Measurements from ENCODE around the gene FBH1. TPM values are rescaled to one million over a fixed set of nuclear protein-coding genes. Genes with fewer than 3 reads are reported as not detected.

The FBH1 gene
- total and polyA plus RNA-seq, 2 experiments from 2014 or later = 62.5 to 90.8 TPM

DNA sequence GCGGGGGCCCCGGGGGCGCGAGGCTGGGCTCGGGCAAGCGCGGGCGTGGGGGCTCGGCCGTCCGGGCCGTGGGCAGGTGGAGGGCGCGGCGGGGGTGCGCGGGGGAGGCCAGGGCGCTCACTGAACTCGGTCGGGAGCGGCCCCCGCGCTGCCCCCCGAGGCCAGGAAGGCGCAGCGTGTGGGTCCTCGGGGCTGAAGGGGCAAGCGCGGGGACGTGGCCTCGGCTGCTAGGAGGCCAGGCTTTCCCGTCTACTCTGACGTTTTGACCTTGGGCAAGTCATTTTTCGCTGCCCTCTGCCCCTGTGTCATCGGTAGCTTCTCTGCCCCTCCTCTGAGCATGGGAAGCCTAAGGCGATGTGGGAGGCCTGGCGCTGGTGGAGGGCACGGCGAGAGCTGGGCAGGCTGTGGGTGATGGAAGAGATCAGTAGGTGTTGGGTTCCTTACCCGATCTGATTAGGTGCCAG is 441 bp downstream of the FBH1 start (continued):
- TF ChIP-seq, protein P1, sequence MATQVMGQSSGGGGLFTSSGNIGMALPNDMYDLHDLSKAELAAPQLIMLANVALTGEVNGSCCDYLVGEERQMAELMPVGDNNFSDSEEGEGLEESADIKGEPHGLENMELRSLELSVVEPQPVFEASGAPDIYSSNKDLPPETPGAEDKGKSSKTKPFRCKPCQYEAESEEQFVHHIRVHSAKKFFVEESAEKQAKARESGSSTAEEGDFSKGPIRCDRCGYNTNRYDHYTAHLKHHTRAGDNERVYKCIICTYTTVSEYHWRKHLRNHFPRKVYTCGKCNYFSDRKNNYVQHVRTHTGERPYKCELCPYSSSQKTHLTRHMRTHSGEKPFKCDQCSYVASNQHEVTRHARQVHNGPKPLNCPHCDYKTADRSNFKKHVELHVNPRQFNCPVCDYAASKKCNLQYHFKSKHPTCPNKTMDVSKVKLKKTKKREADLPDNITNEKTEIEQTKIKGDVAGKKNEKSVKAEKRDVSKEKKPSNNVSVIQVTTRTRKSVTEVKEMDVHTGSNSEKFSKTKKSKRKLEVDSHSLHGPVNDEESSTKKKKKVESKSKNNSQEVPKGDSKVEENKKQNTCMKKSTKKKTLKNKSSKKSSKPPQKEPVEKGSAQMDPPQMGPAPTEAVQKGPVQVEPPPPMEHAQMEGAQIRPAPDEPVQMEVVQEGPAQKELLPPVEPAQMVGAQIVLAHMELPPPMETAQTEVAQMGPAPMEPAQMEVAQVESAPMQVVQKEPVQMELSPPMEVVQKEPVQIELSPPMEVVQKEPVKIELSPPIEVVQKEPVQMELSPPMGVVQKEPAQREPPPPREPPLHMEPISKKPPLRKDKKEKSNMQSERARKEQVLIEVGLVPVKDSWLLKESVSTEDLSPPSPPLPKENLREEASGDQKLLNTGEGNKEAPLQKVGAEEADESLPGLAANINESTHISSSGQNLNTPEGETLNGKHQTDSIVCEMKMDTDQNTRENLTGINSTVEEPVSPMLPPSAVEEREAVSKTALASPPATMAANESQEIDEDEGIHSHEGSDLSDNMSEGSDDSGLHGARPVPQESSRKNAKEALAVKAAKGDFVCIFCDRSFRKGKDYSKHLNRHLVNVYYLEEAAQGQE (IDR thresholded peaks at IDR 0.05; ENCODE audit: unreplicated experiment) = no peak
- TF ChIP-seq, protein P2, sequence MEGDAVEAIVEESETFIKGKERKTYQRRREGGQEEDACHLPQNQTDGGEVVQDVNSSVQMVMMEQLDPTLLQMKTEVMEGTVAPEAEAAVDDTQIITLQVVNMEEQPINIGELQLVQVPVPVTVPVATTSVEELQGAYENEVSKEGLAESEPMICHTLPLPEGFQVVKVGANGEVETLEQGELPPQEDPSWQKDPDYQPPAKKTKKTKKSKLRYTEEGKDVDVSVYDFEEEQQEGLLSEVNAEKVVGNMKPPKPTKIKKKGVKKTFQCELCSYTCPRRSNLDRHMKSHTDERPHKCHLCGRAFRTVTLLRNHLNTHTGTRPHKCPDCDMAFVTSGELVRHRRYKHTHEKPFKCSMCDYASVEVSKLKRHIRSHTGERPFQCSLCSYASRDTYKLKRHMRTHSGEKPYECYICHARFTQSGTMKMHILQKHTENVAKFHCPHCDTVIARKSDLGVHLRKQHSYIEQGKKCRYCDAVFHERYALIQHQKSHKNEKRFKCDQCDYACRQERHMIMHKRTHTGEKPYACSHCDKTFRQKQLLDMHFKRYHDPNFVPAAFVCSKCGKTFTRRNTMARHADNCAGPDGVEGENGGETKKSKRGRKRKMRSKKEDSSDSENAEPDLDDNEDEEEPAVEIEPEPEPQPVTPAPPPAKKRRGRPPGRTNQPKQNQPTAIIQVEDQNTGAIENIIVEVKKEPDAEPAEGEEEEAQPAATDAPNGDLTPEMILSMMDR (conservative IDR thresholded peaks at IDR 0.05; ENCODE audit: low read depth in 2 of 2) = no peak
- TF ChIP-seq, protein P3, sequence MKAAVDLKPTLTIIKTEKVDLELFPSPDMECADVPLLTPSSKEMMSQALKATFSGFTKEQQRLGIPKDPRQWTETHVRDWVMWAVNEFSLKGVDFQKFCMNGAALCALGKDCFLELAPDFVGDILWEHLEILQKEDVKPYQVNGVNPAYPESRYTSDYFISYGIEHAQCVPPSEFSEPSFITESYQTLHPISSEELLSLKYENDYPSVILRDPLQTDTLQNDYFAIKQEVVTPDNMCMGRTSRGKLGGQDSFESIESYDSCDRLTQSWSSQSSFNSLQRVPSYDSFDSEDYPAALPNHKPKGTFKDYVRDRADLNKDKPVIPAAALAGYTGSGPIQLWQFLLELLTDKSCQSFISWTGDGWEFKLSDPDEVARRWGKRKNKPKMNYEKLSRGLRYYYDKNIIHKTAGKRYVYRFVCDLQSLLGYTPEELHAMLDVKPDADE (IDR thresholded peaks at IDR 0.05) = no peak
- TF ChIP-seq JUNB (IDR thresholded peaks at IDR 0.05; ENCODE audit: unreplicated experiment) (no peak), ZNF114 (CRISPR knock-in tag; IDR thresholded peaks at IDR 0.05) (no peak), NANOG (IDR thresholded peaks at IDR 0.05; ENCODE audit: borderline replicate concordance) (no peak), EZH2 (IDR thresholded peaks at IDR 0.05; ENCODE audit: low read depth, unreplicated experiment) (no peak), CREB1 (CRISPR knock-in tag; IDR thresholded peaks at IDR 0.05; ENCODE audit: low read depth) (no peak), ZNF331 (CRISPR knock-in tag; IDR thresholded peaks at IDR 0.05; ENCODE audit: low read depth) (no peak)

DNA sequence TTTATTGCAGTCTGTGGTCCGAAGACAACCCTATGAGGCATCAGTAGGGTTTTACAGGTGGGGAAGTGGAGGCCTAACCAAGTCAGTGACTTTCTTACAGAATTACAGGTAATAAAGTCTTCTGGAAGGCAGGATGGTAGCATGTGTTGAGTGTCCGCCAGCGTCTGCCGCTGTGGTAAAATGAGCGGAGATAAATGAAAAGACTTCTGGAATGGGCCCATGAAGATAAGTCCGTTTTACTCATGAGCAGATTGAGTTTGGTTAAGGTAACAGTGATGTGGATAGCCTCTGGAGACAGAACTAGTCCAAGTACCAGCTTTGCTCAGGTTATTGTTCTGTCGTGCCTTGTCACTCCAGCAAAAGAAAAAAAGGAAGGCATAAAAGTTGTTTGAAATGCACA is 966 bp downstream of the FBH1 start:
- Mint-ChIP-seq H3K9me3 (no peaks in the 10 kb centered on the region), H3K4me1 (peaks cover 30% of the 10 kb centered on the region), H3K36me3 (ENCODE audit: low read depth) (peaks cover 43% of the 10 kb centered on the region), H3K27me3 (ENCODE audit: insufficient read depth, low read depth, poor library complexity) (peaks cover 7% of the 10 kb centered on the region), H3K27ac (peak overlapping the region; percentile 93), H3K4me3 (peak overlapping the region; percentile 98)
- Histone ChIP-seq H4K20me1 (replicated peaks; ENCODE audit: insufficient read depth) (peaks cover 48% of the 10 kb centered on the region), H3K36me3 (ENCODE audit: insufficient read depth) (peaks cover 8% of the 10 kb centered on the region; the same call in 1 of the 2 replicates), H3K27ac (ENCODE audit: low read depth) (peak overlapping the region; percentile 66; the same call in 1 of the 2 replicates), H3K4me1 (ENCODE audit: insufficient read depth) (peaks cover 13% of the 10 kb centered on the region), H3F3A (replicated peaks; ENCODE audit: low read depth) (peaks cover 6% of the 10 kb centered on the region; the same call in 1 of the 2 replicates), H3K4me3 (peak overlapping the region; percentile 80), H3K79me2 (replicated peaks; ENCODE audit: insufficient read depth) (peaks cover 72% of the 10 kb centered on the region), H3K27me3 (ENCODE audit: insufficient read depth) (no peaks in the 10 kb centered on the region), H3K4me2 (peak overlapping the region; percentile 98), H2AFZ (no peak overlapping the region), H3K9me2 (ENCODE audit: insufficient read depth) (no peaks in the 10 kb centered on the region)
- DNase-seq (ENCODE audit: low spot score) (no peak), ATAC-seq (no peak)
- TF ChIP-seq, protein P3 (IDR thresholded peaks at IDR 0.05) = no peak
- TF ChIP-seq EZH2phosphoT487 (IDR thresholded peaks at IDR 0.05; ENCODE audit: unreplicated experiment) (no peak), STAT1 (IDR thresholded peaks at IDR 0.05; ENCODE audit: unreplicated experiment) (no peak), POLR2AphosphoS5 (IDR thresholded peaks at IDR 0.05; ENCODE audit: low read depth) (no peak), ZNF114 (CRISPR knock-in tag; IDR thresholded peaks at IDR 0.05) (no peak)
- TF ChIP-seq, protein P2 (conservative IDR thresholded peaks at IDR 0.05; ENCODE audit: low read depth in 2 of 2) = no peak
- TF ChIP-seq, protein P1 (IDR thresholded peaks at IDR 0.05; ENCODE audit: unreplicated experiment) = no peak
